GM12892 (cell line): ENCODE measurements around the gene NHERF2.

ENCODE experiments used
- DNase-seq: peaks from one replicate; pipeline ENCODE4 v3.0.0; 2011; ENCODE audit not compliant: insufficient read length
- FAIRE-seq: peaks from 2 replicates; lab custom pipeline; 2011; peaks lifted over from hg19 to GRCh38; lab: Jason Lieb, UNC
- POLR2A ChIP-seq: IDR thresholded peaks from 2 replicates; pipeline ENCODE4 v1.6.1; 2011; ENCODE audit warnings: low read depth, low read length, control low read depth
- POLR2AphosphoS5 ChIP-seq: IDR thresholded peaks from 2 replicates; pipeline ENCODE4 v1.6.1; 2011; ENCODE audit warnings: low read depth, low read length, control low read depth
- TAF1 ChIP-seq: IDR thresholded peaks from 2 replicates; pipeline ENCODE4 v1.6.1; 2011; ENCODE audit warnings: low read depth, mild to moderate bottlenecking, control low read depth, low read length, borderline replicate concordance

The NHERF2 gene

GRCh38 chr16:1991948-1992703 lies 34.6 kb upstream of the NHERF2 start:
- no peak for TF ChIP-seq POLR2AphosphoS5
- TF ChIP-seq TAF1: no peak
- peak; percentile 63 for TF ChIP-seq POLR2A
- DNase-seq (peak; percentile 98), FAIRE-seq (peak; percentile 89)

- FAIRE-seq (no peak), DNase-seq (no peak)
- TF ChIP-seq TAF1 (no peak), POLR2A (no peak), POLR2AphosphoS5 (no peak)
These were observed 33.9 kb upstream of the NHERF2 start for GRCh38 chr16:1992704-1993317.

GRCh38 chr16:1993731-1994131 lies 33.0 kb upstream of the NHERF2 start:
- DNase-seq (no peak), FAIRE-seq (no peak)
- TF ChIP-seq POLR2A (no peak), TAF1 (no peak), POLR2AphosphoS5 (no peak)

GRCh38 chr16:1997494-1998359 lies 29.0 kb upstream of the NHERF2 start:
- FAIRE-seq: no peak
- DNase-seq: no peak

GRCh38 chr16:1998360-1998835 lies 28.3 kb upstream of the NHERF2 start:
- FAIRE-seq (no peak), DNase-seq (no peak)
- TF ChIP-seq POLR2AphosphoS5 (no peak), TAF1 (no peak), POLR2A (no peak)

More at GRCh38 chr16:1997494-1998359, 29.0 kb upstream of the NHERF2 start:
- TF ChIP-seq POLR2A (0 out of 2 replicates have a peak, but pooled peaks have one; percentile 2), TAF1 (no peak), POLR2AphosphoS5 (no peak)

GRCh38 chr16:1998852-1999801 lies 27.6 kb upstream of the NHERF2 start:
- DNase-seq (no peak), FAIRE-seq (no peak)
- TF ChIP-seq POLR2A: no peak; the same call in 1 of the 2 replicates
- peak; percentile 18; the same call in 1 of the 2 replicates for TF ChIP-seq POLR2AphosphoS5

GRCh38 chr16:1999866-2000514 lies 26.7 kb upstream of the NHERF2 start:
- FAIRE-seq: no peak
- no peak for DNase-seq
- TF ChIP-seq POLR2AphosphoS5 (no peak), TAF1 (no peak), POLR2A (no peak; the same call in 1 of the 2 replicates)

GRCh38 chr16:2001035-2001434 lies 25.7 kb upstream of the NHERF2 start:
- DNase-seq (no peak), FAIRE-seq (no peak)
- TF ChIP-seq POLR2A (no peak), TAF1 (no peak), POLR2AphosphoS5 (no peak; the same call in 1 of the 2 replicates)

- no peak; the same call in 1 of the 2 replicates for TF ChIP-seq POLR2AphosphoS5
- no peak for TF ChIP-seq TAF1
- TF ChIP-seq POLR2A: no peak
- no peak for FAIRE-seq
- DNase-seq: no peak
These were observed 25.0 kb upstream of the NHERF2 start for GRCh38 chr16:2001456-2002355.
